Adrenal gland (tissue), 12 donors: ENCODE data around the gene PDLIM4. TPM values are rescaled to one million over a fixed set of nuclear protein-coding genes. Genes with fewer than 3 reads are reported as not detected.

Experiments used
- DNase-seq, 7 donors: peaks; one replicate each; pipeline ENCODE4 v3.0.0-alpha.2; 2019 to 2020
- H3K27ac ChIP-seq, 5 donors: fragments of 200-600 bp; sonication (generic) in 4 of 5; 1 replicate in 3 of 5; 2 replicates in 2 of 5; pipeline versions ENCODE4 v1.5.1 to v1.8.0; 2016 to 2020; ENCODE audit warnings: mild to moderate bottlenecking in 1 of 5
- H3K27me3 ChIP-seq: fragments of 200-600 bp; 2 replicates; pipeline ENCODE4 v1.8.0; 2021
- H3K36me3 ChIP-seq, 2 donors: fragments of 200-600 bp; replicated peaks in 1 of 2; 1 replicate in 1 of 2; 2 replicates in 1 of 2; pipeline versions ENCODE4 v1.5.1 to v1.8.0; 2018 to 2022
- H3K4me1 ChIP-seq, 2 donors: fragments of 200-600 bp; replicated peaks in 1 of 2; 1 replicate in 1 of 2; 2 replicates in 1 of 2; pipeline versions ENCODE4 v1.5.1 to v1.8.0; 2018 to 2021
- H3K4me3 ChIP-seq, 4 donors: fragments of 200-600 bp; sonication (generic) in 3 of 4; one replicate each; pipeline ENCODE4 v1.5.1; 2016 to 2018
- H3K9me3 ChIP-seq, 3 donors: fragments of 200-600 bp; sonication (generic) in 1 of 3; replicated peaks in 1 of 3; 1 replicate in 2 of 3; 2 replicates in 1 of 3; pipeline versions ENCODE4 v1.5.1 to v1.8.0; 2016 to 2021
- POLR2A ChIP-seq, 2 donors: fragments of 450-650 bp; IDR thresholded peaks; one replicate each; pipeline ENCODE4 v1.6.1; 2017; ENCODE audit warnings: antibody characterized with exemption in 2 of 2, mild to moderate bottlenecking in 2 of 2, moderate library complexity in 1 of 2
- WGBS, 4 donors: extraction: QIAGEN DNeasy Blood & Tissue Kit in 2 of 4; methylation state at CpG; one replicate each; pipeline versions ENCODE4 v1.1.5 to v1.1.7; 2013 to 2017; 5-methylcytosine and 5-hydroxymethylcytosine counted together
- intact Hi-C, 2 donors: fragments of 100-400 bp; cut with DNase I; formaldehyde crosslinking; loops; one replicate each; pipeline versions ENCODE4 v1.14.1 to v1.15.0; 2022 to 2023
- polyA plus RNA-seq, 3 donors: library from polyadenylated mRNA; stranded (reverse); fragments of 200-250 nt in 2 of 3; fragments of 350-450 nt in 1 of 3; fragmentation: Illumina TruSeq in 1 of 3; extraction: RNeasy Lipid Tissue Mini Kit (QIAGEN cat#74804) in 1 of 3; gene quantifications; one replicate each; pipeline ENCODE4 v1.2.3, GENCODE V29; 2013 to 2014
- total RNA-seq, 9 donors: library from RNA; depleted of rRNA in 4 of 9; stranded (reverse); fragments of >200 nt in 4 of 9; fragments of 120-200 nt in 1 of 9; fragmentation: NEBNext Ultra II Directional in 1 of 9; extraction: Animal tissue kit (Norgen Biotek cat#: 25700) in 1 of 9; gene quantifications; one replicate each; pipeline versions ENCODE4 v1.1.0 to v1.2.4, GENCODE V29; 2013 to 2023
- TF ChIP-seq, protein P1 (sequence below), 6 experiments: fragments of 450-650 bp in 4 of 6; fragments of 200-600 bp in 2 of 6; sonication (generic) in 1 of 6; IDR thresholded peaks; 1 replicate in 5 of 6; 2 replicates in 1 of 6; pipeline versions ENCODE4 v1.5.1 to v1.8.0; 2016 to 2021; ENCODE audit warnings: antibody characterized with exemption in 6 of 6, mild to moderate bottlenecking in 2 of 6, moderate library complexity in 1 of 6
- donor health status: healthy with polysubstance abuse.
- donor health status: Bipolar disorder and iron deficiency.
- donor health status: DM: yes; HTN: yes; CAD: no.
- donor health status: DM: no; HTN: no; CAD: no.
- donor health status: DM: no; HTN: no; CAD: no.
- donor health status: DM: yes; HTN: yes; CAD: no.

PDLIM4 gene
- total and polyA plus RNA-seq, 12 donors = 0.87 to 20.2 (median 4.3) TPM

DNA sequence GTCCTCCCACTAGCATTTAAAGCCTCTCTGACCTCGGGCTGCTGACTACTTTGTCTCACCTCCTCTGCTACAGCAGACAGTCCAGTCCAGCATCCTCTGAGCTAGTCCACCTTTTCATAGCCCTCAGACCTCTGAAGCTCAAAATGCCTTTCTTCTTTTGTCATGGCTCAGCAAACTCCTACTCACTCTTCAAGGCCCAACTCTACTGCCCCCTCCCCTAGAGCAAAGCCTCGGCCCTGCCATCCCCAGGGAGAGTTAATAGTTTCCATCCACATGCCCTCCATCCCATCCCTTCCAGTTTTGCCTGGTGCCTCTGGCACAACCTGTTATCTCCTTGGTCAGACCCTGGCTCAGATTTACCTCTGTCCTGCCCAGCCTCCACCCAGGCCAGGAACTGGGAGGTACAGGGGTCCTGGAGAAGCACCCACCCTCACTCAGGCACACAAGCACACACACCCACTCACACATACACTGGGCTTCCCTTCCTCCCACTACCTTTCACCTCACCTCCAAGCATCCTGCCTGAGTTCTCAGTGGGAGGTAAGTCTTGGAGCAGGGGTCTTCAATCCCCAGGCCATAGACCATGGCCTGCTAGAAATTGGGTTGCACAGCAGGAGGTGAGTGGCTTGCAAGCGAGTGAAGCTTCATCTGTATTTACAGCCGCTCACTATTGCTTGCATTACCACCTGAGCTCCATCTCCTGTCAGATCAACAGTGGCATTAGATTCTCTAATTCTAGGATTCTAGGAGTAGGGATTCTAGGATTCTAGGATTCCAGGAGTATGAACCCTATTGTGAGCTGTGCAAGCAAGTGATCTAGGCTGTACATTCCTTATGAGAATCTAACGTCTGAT, 18.1 kb downstream of the PDLIM4 start:
- TF ChIP-seq, protein P1, sequence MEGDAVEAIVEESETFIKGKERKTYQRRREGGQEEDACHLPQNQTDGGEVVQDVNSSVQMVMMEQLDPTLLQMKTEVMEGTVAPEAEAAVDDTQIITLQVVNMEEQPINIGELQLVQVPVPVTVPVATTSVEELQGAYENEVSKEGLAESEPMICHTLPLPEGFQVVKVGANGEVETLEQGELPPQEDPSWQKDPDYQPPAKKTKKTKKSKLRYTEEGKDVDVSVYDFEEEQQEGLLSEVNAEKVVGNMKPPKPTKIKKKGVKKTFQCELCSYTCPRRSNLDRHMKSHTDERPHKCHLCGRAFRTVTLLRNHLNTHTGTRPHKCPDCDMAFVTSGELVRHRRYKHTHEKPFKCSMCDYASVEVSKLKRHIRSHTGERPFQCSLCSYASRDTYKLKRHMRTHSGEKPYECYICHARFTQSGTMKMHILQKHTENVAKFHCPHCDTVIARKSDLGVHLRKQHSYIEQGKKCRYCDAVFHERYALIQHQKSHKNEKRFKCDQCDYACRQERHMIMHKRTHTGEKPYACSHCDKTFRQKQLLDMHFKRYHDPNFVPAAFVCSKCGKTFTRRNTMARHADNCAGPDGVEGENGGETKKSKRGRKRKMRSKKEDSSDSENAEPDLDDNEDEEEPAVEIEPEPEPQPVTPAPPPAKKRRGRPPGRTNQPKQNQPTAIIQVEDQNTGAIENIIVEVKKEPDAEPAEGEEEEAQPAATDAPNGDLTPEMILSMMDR (IDR thresholded peaks at IDR 0.05) = no peak
- no peak for TF ChIP-seq POLR2A (IDR thresholded peaks at IDR 0.05)
- H3K27ac ChIP-seq = no peak overlapping the region
- intact Hi-C loops = loop anchor here (10.0 kb wide), 2 partner anchors 219 to 229 kb away; partner anchors contain the start of gene IRF1 (in 1 of the 2)
- no peaks in the 10 kb centered on the region for H3K4me1 ChIP-seq
- H3K4me3 ChIP-seq = no peak overlapping the region
- no peaks in the 10 kb centered on the region for H3K27me3 ChIP-seq
- no peaks in the 10 kb centered on the region for H3K36me3 ChIP-seq
- 71 to 86% (median 83%) methylated on average over 5 of the region's 5 CpGs for WGBS, 4 donors
- no peaks in the 10 kb centered on the region for H3K9me3 ChIP-seq
- no peak for DNase-seq

DNA sequence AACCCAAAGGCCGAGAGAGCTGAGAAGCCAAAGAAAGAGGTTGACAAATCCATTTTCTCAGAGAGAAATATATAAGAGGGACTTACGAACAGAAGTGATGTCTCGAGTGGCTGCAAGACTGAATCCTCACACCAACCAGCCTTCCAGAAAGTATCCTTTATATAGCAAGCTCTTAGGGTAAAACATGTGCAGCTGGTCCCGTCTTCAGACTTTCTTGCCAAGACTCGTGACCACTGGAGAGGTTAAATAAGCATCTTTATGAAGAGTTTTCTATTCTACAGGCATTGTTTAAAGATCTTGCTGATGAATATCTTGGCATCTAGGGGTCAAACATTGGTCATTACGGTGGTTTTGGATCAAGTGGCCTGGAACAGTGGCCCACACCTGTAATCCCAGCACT, 19.8 kb downstream of the PDLIM4 start:
- no peaks in the 10 kb centered on the region for H3K9me3 ChIP-seq
- TF ChIP-seq, protein P1 (IDR thresholded peaks at IDR 0.05) = no peak
- TF ChIP-seq POLR2A (IDR thresholded peaks at IDR 0.05) = no peak
- H3K36me3 ChIP-seq = no peaks in the 10 kb centered on the region
- no peak overlapping the region for H3K4me3 ChIP-seq
- H3K27me3 ChIP-seq = no peaks in the 10 kb centered on the region
- no peak overlapping the region for H3K27ac ChIP-seq
- H3K4me1 ChIP-seq = no peaks in the 10 kb centered on the region
- intact Hi-C loops = loop anchor here (10.0 kb wide), 2 partner anchors 218 to 228 kb away; partner anchors contain the start of gene IRF1 (in 1 of the 2)
- WGBS, 4 donors = 76 to 84% (median 80%) methylated on average over 6 of the region's 6 CpGs
- no peak for DNase-seq

DNA sequence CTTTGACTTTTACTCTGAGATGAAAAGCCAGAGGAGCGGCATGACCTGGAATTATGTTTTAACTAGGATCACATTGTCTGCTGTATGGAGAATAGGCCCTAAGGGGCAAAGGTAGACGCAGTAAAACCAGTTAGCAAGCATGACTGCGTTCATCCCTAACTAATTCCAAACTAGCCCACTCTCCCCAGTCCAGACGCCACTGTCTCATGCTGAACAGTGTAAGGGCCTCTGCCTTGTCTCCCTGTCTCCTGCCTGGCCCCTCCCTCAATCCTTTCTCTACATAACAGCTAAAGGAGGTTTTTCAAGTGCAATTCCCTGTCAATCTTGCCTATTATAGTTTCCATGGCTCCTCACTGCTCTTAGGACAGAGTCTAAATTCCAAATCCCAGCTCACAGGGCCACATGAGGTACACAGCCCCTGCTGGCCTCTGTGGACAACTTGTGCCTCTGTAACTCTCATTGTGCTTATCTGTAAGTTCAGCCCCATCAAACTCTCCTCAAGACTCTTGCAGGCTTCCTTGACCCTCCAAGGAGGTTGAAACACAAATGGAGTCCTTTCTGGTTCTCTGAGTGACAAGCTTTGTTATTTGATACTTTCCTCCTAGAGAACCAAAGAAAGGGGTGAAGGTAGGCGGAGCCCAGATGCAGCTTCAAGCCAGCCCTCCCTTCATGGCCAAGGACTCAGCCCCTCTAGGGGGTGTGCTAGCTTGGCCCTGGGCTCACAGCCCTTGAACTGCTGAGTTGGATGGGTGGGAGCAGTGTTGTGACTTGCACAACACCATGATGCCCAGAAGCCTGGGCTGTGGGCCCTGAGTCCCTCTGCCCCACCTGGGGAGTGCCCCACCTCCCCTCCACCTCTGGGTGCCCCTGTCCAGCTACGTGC, 20.7 kb downstream of the PDLIM4 start:
- H3K9me3 ChIP-seq = no peaks in the 10 kb centered on the region
- no peak for DNase-seq
- WGBS, 4 donors = 86 to 98% (median 89%) methylated on average over 6 of the region's 6 CpGs
- H3K27ac ChIP-seq = no peak overlapping the region
- H3K4me3 ChIP-seq = no peak overlapping the region
- no peaks in the 10 kb centered on the region for H3K27me3 ChIP-seq
- intact Hi-C loops = loop anchor here (10.0 kb wide), 2 partner anchors 217 to 227 kb away; partner anchors contain the start of gene IRF1 (in 1 of the 2)
- no peaks in the 10 kb centered on the region for H3K36me3 ChIP-seq
- TF ChIP-seq, protein P1 (IDR thresholded peaks at IDR 0.05) = no peak
- no peak for TF ChIP-seq POLR2A (IDR thresholded peaks at IDR 0.05)
- H3K4me1 ChIP-seq = no peaks in the 10 kb centered on the region

DNA sequence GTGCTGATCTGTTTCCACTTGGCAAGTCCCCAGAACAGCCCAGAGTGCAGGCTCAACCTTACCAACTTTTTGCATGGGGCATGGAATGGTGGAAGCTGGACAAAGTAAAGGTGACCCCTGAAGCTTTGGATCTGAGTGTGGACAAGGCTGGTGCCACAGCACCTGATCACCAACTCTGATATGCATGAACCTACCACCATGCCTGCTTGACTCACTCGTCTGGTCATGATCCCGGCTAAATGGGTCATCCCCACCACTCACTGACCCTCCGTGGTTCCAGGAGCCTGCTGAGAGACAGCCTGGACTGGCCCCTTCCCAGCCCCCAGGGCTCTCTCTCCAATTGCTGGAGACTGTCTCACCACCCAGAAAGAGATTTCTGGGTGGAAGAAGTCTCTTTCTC, 22.3 kb downstream of the PDLIM4 start:
- Histone ChIP-seq H3K4me3 (no peak overlapping the region), H3K27ac (no peak overlapping the region), H3K4me1 (no peaks in the 10 kb centered on the region), H3K36me3 (no peaks in the 10 kb centered on the region), H3K9me3 (no peaks in the 10 kb centered on the region), H3K27me3 (no peaks in the 10 kb centered on the region)
- intact Hi-C loops = loop anchor here (10.0 kb wide), 2 partner anchors 215 to 225 kb away; partner anchors contain the start of gene IRF1 (in 1 of the 2)
- 76 to 100% (median 87%) methylated on average over 1 to 3 of the region's 3 CpGs for WGBS, 4 donors
- no peak for DNase-seq
- no peak for TF ChIP-seq POLR2A (IDR thresholded peaks at IDR 0.05)
- TF ChIP-seq, protein P1 (IDR thresholded peaks at IDR 0.05) = no peak
